HepG2 (cell line): ENCODE results near the gene NLGN3. TPM values are rescaled to one million over a fixed set of nuclear protein-coding genes. Genes with fewer than 3 reads are reported as not detected.

Source experiments
- ATAC-seq: fragments of 200-7000 bp; cut with Tn5 transposase; 3 replicates; pipeline ENCODE4 v1.9.1; 2020; ENCODE audit warnings: mild to moderate bottlenecking, moderate library complexity
- BruUV-seq: library from RNA; stranded (reverse); fragments of 400-500 nt; replicated peaks from 2 replicates; lab custom pipeline; 2021; lab: Mats Ljungman, UMichigan
- CTCF ChIA-PET: fragments of 300-600 bp; formaldehyde crosslinking; extraction: SDS; loops from one replicate; lab custom pipeline; 2021; ENCODE audit warnings: low total read pairs, inconsistent platforms, low intra/inter-chr PET ratio; lab: Yijun Ruan, JAX
- POLR2A ChIA-PET: fragments of 350-600 bp; sonication (Branson Sonifier 250); formaldehyde crosslinking; loops from one replicate; lab custom pipeline; 2020; ENCODE audit warnings: antibody characterized with exemption, inconsistent platforms; lab: Yijun Ruan, JAX
- DNase-seq: peaks from one replicate; pipeline ENCODE4 v3.0.0-alpha.2; 2015; ENCODE audit warnings: low spot score
- FAIRE-seq: peaks from 3 replicates; lab custom pipeline; 2011; peaks lifted over from hg19 to GRCh38; lab: Jason Lieb, UNC
- H2AFZ ChIP-seq: one replicate; pipeline ENCODE4 v1.6.1; 2011; ENCODE audit warnings: low read length, inconsistent platforms
- H3K27ac ChIP-seq: fragments of 300-600 bp; 3 replicates; pipeline ENCODE4 v1.8.0; 2011; ENCODE audit warnings: mixed run types, mild to moderate bottlenecking, mixed read lengths, low read length, inconsistent platforms; ENCODE audit not compliant: insufficient read depth; ENCODE audit errors: extremely low read length
- H3K27me3 ChIP-seq, 2 experiments: fragments of 200-600 bp in 1 of 2; 2 replicates in 1 of 2; 3 replicates in 1 of 2; pipeline versions ENCODE4 v1.6.0 to v1.8.0; 2011; ENCODE audit warnings: low read length in 2 of 2, mild to moderate bottlenecking in 2 of 2, moderate library complexity in 2 of 2, inconsistent platforms in 1 of 2; ENCODE audit not compliant: insufficient read depth in 2 of 2, control insufficient read depth in 1 of 2
- H3K36me3 ChIP-seq, 2 experiments: fragments of 200-600 bp in 1 of 2; replicated peaks in 1 of 2; 2 replicates in 1 of 2; 3 replicates in 1 of 2; pipeline versions ENCODE4 v1.5.1 to v1.8.0; 2011; ENCODE audit warnings: low read length in 2 of 2, inconsistent platforms in 1 of 2; ENCODE audit not compliant: insufficient read depth in 2 of 2, control insufficient read depth in 1 of 2
- H3K4me1 ChIP-seq: 2 replicates; pipeline ENCODE4 v1.5.1; 2012; ENCODE audit warnings: low read length, inconsistent platforms; ENCODE audit not compliant: insufficient read depth
- H3K4me2 ChIP-seq: 2 replicates; pipeline ENCODE4 v1.6.0; 2011; ENCODE audit warnings: low read depth, low read length, inconsistent platforms
- H3K4me3 ChIP-seq, 3 experiments: fragments of 200-600 bp in 1 of 3; sonication (generic), shearing (Covaris generic) in 1 of 3; replicated peaks in 1 of 3; 2 replicates each; pipeline ENCODE4 v1.5.1; 2011 to 2016; ENCODE audit warnings: low read length in 3 of 3, inconsistent platforms in 2 of 3, low read depth in 2 of 3, mild to moderate bottlenecking in 2 of 3, control low read depth in 1 of 3, mixed read lengths in 1 of 3; ENCODE audit not compliant: insufficient read depth in 1 of 3
- H3K79me2 ChIP-seq: one replicate; pipeline ENCODE4 v1.6.1; 2011; ENCODE audit warnings: low read length, inconsistent platforms; ENCODE audit not compliant: insufficient read depth
- H3K9ac ChIP-seq: 2 replicates; pipeline ENCODE4 v1.6.0; 2011; ENCODE audit warnings: mild to moderate bottlenecking, low read depth, low read length, inconsistent platforms; ENCODE audit not compliant: insufficient read depth
- H3K9me3 ChIP-seq: 2 replicates; pipeline ENCODE4 v1.5.1; 2012; ENCODE audit warnings: mild to moderate bottlenecking, low read length
- H4K20me1 ChIP-seq: 2 replicates; pipeline ENCODE4 v1.6.0; 2011; ENCODE audit warnings: inconsistent platforms, mild to moderate bottlenecking, low read length, moderate library complexity; ENCODE audit not compliant: insufficient read depth
- IRF2 ChIP-seq: IDR thresholded peaks from 2 replicates; pipeline ENCODE4 v1.6.1; 2018; ENCODE audit warnings: missing genetic modification reagents, missing compliant biosample characterization
- KLF11 ChIP-seq: IDR thresholded peaks from 2 replicates; pipeline ENCODE4 v1.6.1; 2016; ENCODE audit warnings: missing compliant biosample characterization
- KLF13 ChIP-seq: sonication (generic); formaldehyde crosslinking; IDR thresholded peaks from 2 replicates; pipeline ENCODE4 v1.4.0; 2020; ENCODE audit warnings: mild to moderate bottlenecking, missing genetic modification reagents
- MATR3 ChIP-seq: sonication (generic); formaldehyde crosslinking; IDR thresholded peaks from 2 replicates; pipeline ENCODE4 v1.4.0; 2020; ENCODE audit warnings: missing genetic modification reagents
- MTA1 ChIP-seq: sonication (generic); formaldehyde crosslinking; IDR thresholded peaks from 2 replicates; pipeline ENCODE4 v1.4.0; 2020; ENCODE audit warnings: missing genetic modification reagents, mild to moderate bottlenecking, borderline replicate concordance
- PBX3 ChIP-seq: sonication (generic); formaldehyde crosslinking; IDR thresholded peaks from 2 replicates; pipeline ENCODE4 v1.8.1; 2023; ENCODE audit warnings: missing genetic modification reagents, inconsistent platforms, borderline replicate concordance
- SIX1 ChIP-seq: sonication (generic); formaldehyde crosslinking; IDR thresholded peaks from 2 replicates; pipeline ENCODE4 v1.4.0; 2020; ENCODE audit warnings: missing genetic modification reagents, borderline replicate concordance
- STAT6 ChIP-seq: sonication (generic); formaldehyde crosslinking; IDR thresholded peaks from 2 replicates; pipeline ENCODE4 v1.4.0; 2020; ENCODE audit warnings: missing genetic modification reagents, mild to moderate bottlenecking, borderline replicate concordance
- YEATS2 ChIP-seq: sonication (generic); formaldehyde crosslinking; IDR thresholded peaks from 2 replicates; pipeline ENCODE4 v1.4.0; 2020; ENCODE audit warnings: missing genetic modification reagents, borderline replicate concordance
- ZKSCAN1 ChIP-seq: fragments of 150-350 bp; IDR thresholded peaks from 2 replicates; pipeline ENCODE4 v1.6.1; 2014; ENCODE audit warnings: low read length
- ZNF3 ChIP-seq: IDR thresholded peaks from 2 replicates; pipeline ENCODE4 v1.7.0; 2017; ENCODE audit warnings: inconsistent platforms
- ZNF547 ChIP-seq: sonication (generic); formaldehyde crosslinking; IDR thresholded peaks from 2 replicates; pipeline ENCODE4 v1.5.1; 2020; ENCODE audit warnings: mild to moderate bottlenecking, missing genetic modification reagents
- WGBS: methylation state at CpG from one replicate; pipeline ENCODE4 v1.1.6; 2017; ENCODE audit warnings: low lambda C conversion rate; 5-methylcytosine and 5-hydroxymethylcytosine counted together
- in situ Hi-C: cut with HindIII; loops from 2 replicates; pipeline ENCODE4 v1.10.0; 2017; ENCODE audit warnings: low pct_unique_long_range_greater_than_20kb; ENCODE audit not compliant: extremely low pct_ligation_motif_present
- intact Hi-C: fragments of 100-400 bp; cut with micrococcal nuclease; formaldehyde crosslinking; loops from one replicate; pipeline ENCODE4 v1.10.0; 2022; ENCODE audit not compliant: unreplicated experiment
- polyA plus RNA-seq, 8 experiments: library from polyadenylated mRNA; depleted of rRNA in 3 of 8; stranded (reverse) in 7 of 8; unstranded in 1 of 8; fragments of >200 nt; fragmentation: Illumina TruSeq in 4 of 8; extraction: Trizol in 4 of 8; gene quantifications; 2 replicates each; pipeline versions ENCODE4 v1.2.1 to v1.2.3, GENCODE V29; 2011 to 2016; ENCODE audit warnings: low read depth in 4 of 8, missing spikeins in 1 of 8, mixed read lengths in 1 of 8; ENCODE audit not compliant: insufficient read depth in 1 of 8
- total RNA-seq, 5 experiments: library from RNA; depleted of rRNA; stranded (reverse); fragments of >200 nt; fragmentation: Illumina TruSeq; extraction: Trizol; gene quantifications; 2 replicates each; pipeline ENCODE4 v1.2.3, GENCODE V29; 2016; ENCODE audit warnings: low read depth in 1 of 5
- TF ChIP-seq, protein P1 (sequence below): IDR thresholded peaks from 2 replicates; pipeline ENCODE4 v1.6.1; 2016; ENCODE audit warnings: missing genetic modification reagents, missing compliant biosample characterization

Gene NLGN3
- total and polyA plus RNA-seq, 2 of the 13 experiments (the other 11 are each of a cell fraction or from before 2014, with no cell fraction given): 0.04 to 0.16 TPM

- ChIA-PET POLR2A (no interaction called here), CTCF (no interaction called here)
- Histone ChIP-seq H3K79me2 (no peaks in the 10 kb centered on the region), H3K4me3 (no peak overlapping the region), H3K36me3 (no peaks in the 10 kb centered on the region), H3K4me2 (no peak overlapping the region), H3K27me3 (no peaks in the 10 kb centered on the region; a peak in 1 of 5 replicates), H3K9me3 (no peaks in the 10 kb centered on the region), H3K9ac (no peak overlapping the region), H3K4me1 (0 out of 2 replicates have a peak, but pooled peaks cover 6% of the 10 kb centered on the region), H4K20me1 (no peaks in the 10 kb centered on the region), H2AFZ (no peak overlapping the region), H3K27ac (no peak overlapping the region)
- TF ChIP-seq ZNF547 (CRISPR knock-in tag) (no peak), KLF13 (CRISPR knock-in tag) (no peak), MTA1 (CRISPR knock-in tag) (no peak)
- intact Hi-C loops (no loop called here), in situ Hi-C loops (no loop called here)
- DNase-seq: no peak
- FAIRE-seq: no peak
- no TSS peak for BruUV-seq
- 0% methylated on average over 1 of the region's 3 CpGs for WGBS
- no peak for ATAC-seq
Measured at GRCh38 chrX:71160475-71160874, 15.8 kb downstream of the NLGN3 start.

GRCh38 chrX:71162981-71163380 is 18.3 kb downstream of the NLGN3 start:
- Histone ChIP-seq H3K27me3 (no peaks in the 10 kb centered on the region), H3K79me2 (no peaks in the 10 kb centered on the region), H3K9ac (no peak overlapping the region), H3K36me3 (no peaks in the 10 kb centered on the region), H3K4me3 (no peak overlapping the region), H3K27ac (no peak overlapping the region), H2AFZ (no peak overlapping the region), H3K4me1 (0 out of 2 replicates have a peak, but pooled peaks cover under 1% of the 10 kb centered on the region), H3K4me2 (no peak overlapping the region), H4K20me1 (no peaks in the 10 kb centered on the region), H3K9me3 (no peaks in the 10 kb centered on the region)
- intact Hi-C loops (no loop called here), in situ Hi-C loops (no loop called here)
- BruUV-seq: no TSS peak
- no CpG with 5 or more reads among the region's 4 CpGs for WGBS
- POLR2A ChIA-PET: no interaction called here
- CTCF ChIA-PET: no interaction called here
- FAIRE-seq: no peak
- DNase-seq: no peak
- ATAC-seq: no peak
- TF ChIP-seq IRF2 (CRISPR knock-in tag) (no peak), YEATS2 (CRISPR knock-in tag) (no peak), SIX1 (CRISPR knock-in tag) (no peak), KLF11 (CRISPR knock-in tag) (no peak), STAT6 (CRISPR knock-in tag) (no peak), ZNF3 (CRISPR knock-in tag) (no peak), PBX3 (CRISPR knock-in tag) (no peak), ZKSCAN1 (no peak), MATR3 (CRISPR knock-in tag) (no peak)
- TF ChIP-seq, protein P1, sequence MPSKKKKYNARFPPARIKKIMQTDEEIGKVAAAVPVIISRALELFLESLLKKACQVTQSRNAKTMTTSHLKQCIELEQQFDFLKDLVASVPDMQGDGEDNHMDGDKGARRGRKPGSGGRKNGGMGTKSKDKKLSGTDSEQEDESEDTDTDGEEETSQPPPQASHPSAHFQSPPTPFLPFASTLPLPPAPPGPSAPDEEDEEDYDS (CRISPR knock-in tag): no peak
